Small intestine (tissue), 7 donors: ENCODE data around the gene C1orf141. TPM values are rescaled to one million over a fixed set of nuclear protein-coding genes. Genes with fewer than 3 reads are reported as not detected.

Experiments used
- DNase-seq, 2 donors: peaks; one replicate each; pipeline versions ENCODE4 v3.0.0 to v3.0.0-alpha.2; 2013
- FAIRE-seq: peaks from 2 replicates; lab custom pipeline; 2012; peaks lifted over from hg19 to GRCh38; lab: Jason Lieb, UNC
- H3K27ac ChIP-seq, 3 donors: one replicate each; pipeline ENCODE4 v1.5.1; 2013; ENCODE audit warnings: low read length in 2 of 3, mild to moderate bottlenecking in 2 of 3, control low read depth in 1 of 3, inconsistent platforms in 1 of 3, low read depth in 1 of 3, moderate library complexity in 1 of 3
- H3K27me3 ChIP-seq, 3 donors: one replicate each; pipeline ENCODE4 v1.6.1; 2013; ENCODE audit warnings: low read length in 3 of 3, inconsistent platforms in 1 of 3; ENCODE audit not compliant: control insufficient read depth in 3 of 3, insufficient read depth in 3 of 3
- H3K36me3 ChIP-seq, 3 donors: one replicate each; pipeline ENCODE4 v1.6.1; 2013; ENCODE audit warnings: low read length in 3 of 3, inconsistent platforms in 1 of 3, low read depth in 1 of 3, mild to moderate bottlenecking in 1 of 3, moderate library complexity in 1 of 3; ENCODE audit not compliant: control insufficient read depth in 3 of 3, insufficient read depth in 2 of 3
- H3K4me1 ChIP-seq, 3 donors: one replicate each; pipeline ENCODE4 v1.6.1; 2013; ENCODE audit warnings: low read length in 2 of 3, inconsistent platforms in 1 of 3, low read depth in 1 of 3, mild to moderate bottlenecking in 1 of 3, moderate library complexity in 1 of 3; ENCODE audit not compliant: control insufficient read depth in 3 of 3, insufficient read depth in 2 of 3
- H3K4me3 ChIP-seq, 3 donors: one replicate each; pipeline ENCODE4 v1.5.1; 2013; ENCODE audit warnings: low read length in 3 of 3, control low read depth in 1 of 3, inconsistent platforms in 1 of 3, low read depth in 1 of 3, mild to moderate bottlenecking in 1 of 3, moderate library complexity in 1 of 3
- H3K9me3 ChIP-seq, 2 donors: one replicate each; pipeline ENCODE4 v1.6.1; 2013; ENCODE audit warnings: low read depth in 1 of 2, low read length in 1 of 2; ENCODE audit not compliant: control insufficient read depth in 2 of 2, insufficient read depth in 1 of 2
- WGBS, 3 donors: extraction: QIAGEN DNeasy Blood & Tissue Kit; methylation state at CpG; one replicate each; pipeline ENCODE4 v1.1.7; 2013; 5-methylcytosine and 5-hydroxymethylcytosine counted together
- polyA plus RNA-seq, 4 donors: library from polyadenylated mRNA; stranded (reverse) in 3 of 4; unstranded in 1 of 4; fragments of 200-250 nt in 3 of 4; fragments of 120-200 nt in 1 of 4; gene quantifications; one replicate each; pipeline versions ENCODE4 v1.2.1 to v1.2.3, GENCODE V29; 2013
- donor health status: healthy with polysubstance abuse.
- donor health status: control.
- donor health status: control.
- donor health status: Bipolar disorder and iron deficiency.
- donor health status: healthy.

C1orf141 gene
- polyA plus RNA-seq, 4 donors, result 0.21 TPM; not detected in 3

- Histone ChIP-seq H3K4me3 (no peak overlapping the region), H3K27me3 (no peaks in the 10 kb centered on the region), H3K27ac (no peak overlapping the region), H3K9me3 (no peaks in the 10 kb centered on the region), H3K36me3 (no peaks in the 10 kb centered on the region), H3K4me1 (peaks cover 0 to 3% (median 0%) of the 10 kb centered on the region in 3 donors)
- no peak for DNase-seq
- FAIRE-seq, result no peak
Measured at GRCh38 chr1:67097305-67097704, 37.5 kb downstream of the C1orf141 start.

- no peak for DNase-seq
- no peak overlapping the region for H3K4me3 ChIP-seq
- H3K27ac ChIP-seq, result no peak overlapping the region
- WGBS, 3 donors, result 87 to 94% (median 94%) methylated on average over 2 of the region's 2 CpGs
- no peak for FAIRE-seq
- no peaks in the 10 kb centered on the region for H3K36me3 ChIP-seq
- H3K27me3 ChIP-seq, result no peaks in the 10 kb centered on the region
- peaks cover 0 to 3% (median 0%) of the 10 kb centered on the region in 3 donors for H3K4me1 ChIP-seq
- H3K9me3 ChIP-seq, result peaks cover 0 to 9% of the 10 kb centered on the region in 2 donors
Measured at GRCh38 chr1:67094191-67094590, 40.6 kb downstream of the C1orf141 start.

GRCh38 chr1:67089685-67090208 is 45.0 kb downstream of the C1orf141 start:
- Histone ChIP-seq H3K4me3 (no peak overlapping the region), H3K27ac (no peak overlapping the region), H3K9me3 (peaks cover 0 to 9% of the 10 kb centered on the region in 2 donors), H3K4me1 (no peaks in the 10 kb centered on the region), H3K27me3 (no peaks in the 10 kb centered on the region), H3K36me3 (no peaks in the 10 kb centered on the region)
- FAIRE-seq (no peak), DNase-seq (no peak)
- 87 to 96% (median 92%) methylated on average over 1 of the region's 1 CpG for WGBS, 3 donors

- Histone ChIP-seq H3K4me3 (no peak overlapping the region), H3K4me1 (no peaks in the 10 kb centered on the region), H3K36me3 (no peaks in the 10 kb centered on the region), H3K9me3 (peaks cover 0 to 9% of the 10 kb centered on the region in 2 donors), H3K27ac (no peak overlapping the region), H3K27me3 (no peaks in the 10 kb centered on the region)
- 87 to 100% (median 95%) methylated on average over 1 of the region's 1 CpG for WGBS, 3 donors
- FAIRE-seq, result no peak
- DNase-seq, result no peak
Measured at GRCh38 chr1:67088440-67088839, 46.3 kb downstream of the C1orf141 start.

GRCh38 chr1:67085326-67085725 is 49.4 kb downstream of the C1orf141 start:
- no peak for FAIRE-seq
- DNase-seq, result no peak
- Histone ChIP-seq H3K27ac (no peak overlapping the region), H3K27me3 (no peaks in the 10 kb centered on the region), H3K4me3 (no peak overlapping the region), H3K4me1 (no peaks in the 10 kb centered on the region), H3K36me3 (no peaks in the 10 kb centered on the region), H3K9me3 (peaks cover 0 to 9% of the 10 kb centered on the region in 2 donors)
- 45 to 48% (median 48%) methylated on average over 2 of the region's 2 CpGs for WGBS, 3 donors

GRCh38 chr1:67084765-67085318 is 49.9 kb downstream of the C1orf141 start:
- DNase-seq (no peak), FAIRE-seq (no peak)
- 92 to 97% (median 96%) methylated on average over 6 to 7 of the region's 9 CpGs for WGBS, 3 donors
- Histone ChIP-seq H3K4me1 (no peaks in the 10 kb centered on the region), H3K36me3 (no peaks in the 10 kb centered on the region), H3K27ac (no peak overlapping the region), H3K27me3 (no peaks in the 10 kb centered on the region), H3K4me3 (no peak overlapping the region), H3K9me3 (peaks cover 0 to 4% of the 10 kb centered on the region in 2 donors)

- no peak overlapping the region for H3K4me3 ChIP-seq
- no peaks in the 10 kb centered on the region for H3K27me3 ChIP-seq
- H3K36me3 ChIP-seq, result no peaks in the 10 kb centered on the region
- H3K27ac ChIP-seq, result no peak overlapping the region
- peaks cover 0 to 4% of the 10 kb centered on the region in 2 donors for H3K9me3 ChIP-seq
- H3K4me1 ChIP-seq, result no peaks in the 10 kb centered on the region
- DNase-seq, result no peak
- 95 to 97% (median 97%) methylated on average over 3 of the region's 3 CpGs for WGBS, 3 donors
- FAIRE-seq, result no peak
Measured at GRCh38 chr1:67078291-67078690, 56.5 kb downstream of the C1orf141 start.

GRCh38 chr1:67077593-67077992 is 57.2 kb downstream of the C1orf141 start:
- peaks cover 0 to 7% of the 10 kb centered on the region in 2 donors for H3K9me3 ChIP-seq
- FAIRE-seq (no peak), DNase-seq (no peak)
- H3K27me3 ChIP-seq, result no peaks in the 10 kb centered on the region
- H3K4me1 ChIP-seq, result no peaks in the 10 kb centered on the region
- WGBS, 3 donors, result 93 to 100% (median 100%) methylated on average over 1 of the region's 1 CpG
- H3K27ac ChIP-seq, result no peak overlapping the region
- H3K36me3 ChIP-seq, result no peaks in the 10 kb centered on the region
- no peak overlapping the region for H3K4me3 ChIP-seq

- WGBS, 3 donors, result 88 to 95% (median 91%) methylated on average over 1 of the region's 1 CpG
- FAIRE-seq, result no peak
Measured at GRCh38 chr1:67072749-67073148, 62.0 kb downstream of the C1orf141 start.

More at GRCh38 chr1:67072749-67073148, 62.0 kb downstream of the C1orf141 start:
- Histone ChIP-seq H3K4me3 (no peak overlapping the region), H3K27me3 (peaks cover 0 to 3% (median 0%) of the 10 kb centered on the region in 3 donors), H3K9me3 (peaks cover 1 to 15% of the 10 kb centered on the region in 2 donors), H3K4me1 (no peaks in the 10 kb centered on the region), H3K27ac (no peak overlapping the region), H3K36me3 (no peaks in the 10 kb centered on the region)
- DNase-seq, result no peak
